Measurements from ENCODE around the gene QSOX2. TPM values are rescaled to one million over a fixed set of nuclear protein-coding genes. Genes with fewer than 3 reads are reported as not detected.

The QSOX2 gene
- total RNA-seq, 1 donor = 7.1 TPM

DNA sequence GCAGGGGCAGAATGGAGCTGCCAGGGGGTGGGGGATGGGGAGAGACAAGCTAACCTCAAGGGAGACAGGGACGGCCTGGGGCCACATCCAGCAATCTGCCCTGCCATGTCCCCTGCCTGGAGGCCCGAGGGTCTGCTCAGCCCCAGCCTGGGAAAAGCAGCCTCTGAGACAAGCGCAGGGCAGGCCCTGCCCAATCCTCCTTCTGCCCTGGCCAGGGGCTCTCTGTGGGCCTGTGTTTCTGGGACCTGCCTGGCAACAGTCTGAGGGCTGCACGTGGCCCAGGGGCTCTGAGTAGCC is 13.9 kb upstream of the QSOX2 start:
- TF ChIP-seq CTCF (IDR thresholded peaks at IDR 0.05; ENCODE audit: insufficient read depth, low read length) = no peak
- DNase-seq (ENCODE audit: low read depth) = no peak
- H3K4me3 ChIP-seq (ENCODE audit: low read depth, low read length) = no peak overlapping the region

GRCh38 chr9:136258786-136259516 is 13.3 kb upstream of the QSOX2 start:
- no peak for DNase-seq (ENCODE audit: low read depth)
- no peak overlapping the region for H3K4me3 ChIP-seq (ENCODE audit: low read depth, low read length)
- TF ChIP-seq CTCF (IDR thresholded peaks at IDR 0.05; ENCODE audit: insufficient read depth, low read length) = no peak

GRCh38 chr9:136258299-136258625 is 12.7 kb upstream of the QSOX2 start:
- no peak overlapping the region for H3K4me3 ChIP-seq (ENCODE audit: low read depth, low read length)
- DNase-seq (ENCODE audit: low read depth) = no peak
- no peak for TF ChIP-seq CTCF (IDR thresholded peaks at IDR 0.05; ENCODE audit: insufficient read depth, low read length)

DNA sequence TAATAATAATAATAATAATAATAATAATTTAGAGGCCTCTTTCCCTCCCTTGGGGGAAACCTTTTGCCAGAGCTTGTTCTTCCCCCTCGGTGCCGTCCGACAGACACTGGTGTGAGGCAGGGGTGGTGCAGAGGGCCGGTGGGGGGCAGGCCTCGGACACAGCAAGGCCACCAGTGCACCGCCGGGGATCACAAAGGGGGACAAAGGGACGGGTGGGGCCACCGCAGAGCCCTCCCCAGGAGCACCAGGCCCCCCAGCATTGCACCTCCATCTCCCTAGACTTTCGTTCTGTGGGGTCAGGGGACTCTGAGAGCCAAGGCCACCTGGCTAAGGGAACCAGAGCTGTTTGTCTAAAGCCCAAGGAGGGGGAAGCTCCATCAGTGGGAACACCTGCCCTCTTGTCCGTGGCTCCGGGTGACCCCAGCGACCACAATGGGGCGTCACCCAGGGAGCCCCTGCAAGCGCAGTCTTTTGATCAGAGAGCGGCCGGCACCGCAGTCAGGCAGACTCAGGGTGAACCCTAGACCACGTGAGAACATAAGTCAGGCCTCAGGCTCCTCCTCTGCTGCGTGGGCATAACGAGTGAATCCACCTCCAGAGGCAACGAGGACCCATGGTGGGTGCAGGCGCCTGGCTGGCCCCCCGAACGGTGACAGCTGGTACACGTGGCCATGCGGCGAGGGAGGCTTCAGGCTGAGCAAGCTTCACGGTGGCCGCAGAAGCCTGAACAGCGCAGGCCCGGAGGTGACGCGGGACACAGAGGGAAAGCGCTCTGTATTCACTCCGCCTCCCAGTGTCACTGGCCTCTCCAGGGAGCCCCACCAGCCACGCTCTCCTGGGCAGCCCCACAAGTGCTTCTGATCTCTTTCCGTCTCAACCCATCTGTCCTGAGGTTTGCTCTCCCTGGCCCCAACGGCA is 12.0 kb upstream of the QSOX2 start:
- TF ChIP-seq CTCF (IDR thresholded peaks at IDR 0.05; ENCODE audit: insufficient read depth, low read length) = no peak
- no peak overlapping the region for H3K4me3 ChIP-seq (ENCODE audit: low read depth, low read length)
- DNase-seq (ENCODE audit: low read depth) = no peak

DNA sequence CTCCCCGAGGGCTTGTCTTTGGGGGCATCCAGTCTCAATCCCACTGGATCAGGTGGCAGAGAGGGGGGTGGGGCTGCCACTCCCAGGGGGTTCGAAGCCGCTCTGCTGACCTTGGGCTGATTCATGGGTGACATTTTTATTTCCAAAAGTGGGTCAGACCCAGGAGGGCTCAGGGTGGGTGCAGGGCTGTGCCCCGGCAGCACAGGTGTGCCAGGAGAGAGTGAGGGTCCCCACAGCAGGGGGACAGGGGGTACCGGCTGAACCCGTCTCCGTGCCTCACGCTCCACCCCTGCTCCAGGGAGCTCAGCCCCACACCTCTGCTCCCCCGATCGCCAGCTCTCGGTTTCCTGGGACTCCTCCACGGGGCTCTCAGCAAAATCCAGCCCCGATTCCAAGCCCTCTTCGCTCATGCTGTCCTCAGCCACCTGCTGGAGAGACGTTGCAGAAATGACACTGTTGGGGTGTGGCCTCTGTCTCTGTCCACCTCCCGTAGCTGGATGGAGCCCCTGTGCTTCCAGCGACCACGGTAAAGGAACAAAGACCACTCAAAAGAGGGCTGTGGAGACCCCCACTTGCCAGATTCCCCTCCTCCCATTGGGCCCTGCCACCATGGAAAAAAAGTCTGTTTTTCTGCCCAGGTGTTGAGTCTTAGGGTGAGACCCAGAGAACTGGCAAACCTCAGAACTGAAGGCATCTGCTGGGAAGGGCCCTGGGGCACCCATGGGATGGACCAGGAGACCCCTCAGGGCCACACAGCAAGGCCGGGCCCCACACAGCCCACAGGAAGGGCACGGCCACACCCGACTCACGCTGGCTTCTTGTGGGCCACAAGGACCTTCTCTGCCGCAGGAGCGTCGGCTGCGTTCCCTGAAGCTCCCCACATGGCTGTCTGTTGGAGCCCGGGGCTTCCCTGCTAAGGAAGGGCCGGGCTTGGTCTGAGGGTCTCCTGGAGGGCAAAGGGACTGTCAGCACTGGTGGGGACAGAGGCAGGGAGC is 10.6 kb upstream of the QSOX2 start:
- no peak for DNase-seq (ENCODE audit: low read depth)
- TF ChIP-seq CTCF (IDR thresholded peaks at IDR 0.05; ENCODE audit: insufficient read depth, low read length) = no peak
- H3K4me3 ChIP-seq (ENCODE audit: low read depth, low read length) = no peak overlapping the region

GRCh38 chr9:136255166-136255538 is 9.5 kb upstream of the QSOX2 start:
- H3K4me3 ChIP-seq (ENCODE audit: low read depth, low read length) = no peak overlapping the region
- TF ChIP-seq CTCF (IDR thresholded peaks at IDR 0.05; ENCODE audit: insufficient read depth, low read length) = no peak
- peak; percentile 54 for DNase-seq (ENCODE audit: low read depth)
